NCI-H1048 (cell line): ENCODE measurements around the gene TRABD2B.

Experiments
- DNase-seq: peaks from one replicate; lab custom pipeline; 2025; lab: John Stamatoyannopoulos, UW

The TRABD2B gene

DNA sequence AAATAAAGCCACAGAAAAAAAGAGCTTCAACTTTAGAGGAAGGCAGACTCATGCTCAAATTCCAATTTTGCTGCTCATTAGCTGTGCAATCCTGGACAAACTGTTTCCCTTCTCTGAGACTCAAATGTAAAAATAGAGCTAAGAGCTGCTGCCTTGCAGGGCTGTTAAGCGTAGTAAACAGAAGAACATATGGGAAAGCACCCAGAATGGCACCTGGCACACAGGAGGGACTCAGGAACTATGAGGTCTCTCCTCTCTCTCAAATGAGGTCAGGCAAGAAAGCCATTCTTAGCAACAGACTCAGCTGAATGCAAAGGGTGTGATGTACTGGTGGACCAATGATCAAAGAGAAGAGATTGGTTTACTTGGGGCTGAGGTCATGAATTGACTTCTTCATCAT, 61.3 kb downstream of the TRABD2B start:
- DNase-seq: no peak

DNA sequence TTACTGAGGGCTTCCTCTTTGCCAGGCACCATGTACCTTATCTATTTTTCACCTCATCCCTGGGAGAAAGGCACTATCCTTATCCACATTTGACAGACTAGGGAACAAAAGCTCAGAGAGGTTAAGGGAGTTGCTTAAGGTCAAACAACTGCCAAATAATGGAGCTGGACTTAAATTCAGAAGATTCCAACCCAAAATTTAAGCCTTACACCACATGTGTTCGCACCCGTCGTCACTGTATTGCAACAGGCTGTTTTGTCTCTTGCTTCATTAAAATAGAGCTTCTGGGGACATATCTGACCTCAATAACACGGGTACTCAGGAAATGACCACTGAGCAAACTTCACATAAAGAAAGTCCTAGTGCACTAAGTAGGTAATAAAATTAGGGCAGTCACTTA, 62.0 kb downstream of the TRABD2B start:
- no peak for DNase-seq

DNA sequence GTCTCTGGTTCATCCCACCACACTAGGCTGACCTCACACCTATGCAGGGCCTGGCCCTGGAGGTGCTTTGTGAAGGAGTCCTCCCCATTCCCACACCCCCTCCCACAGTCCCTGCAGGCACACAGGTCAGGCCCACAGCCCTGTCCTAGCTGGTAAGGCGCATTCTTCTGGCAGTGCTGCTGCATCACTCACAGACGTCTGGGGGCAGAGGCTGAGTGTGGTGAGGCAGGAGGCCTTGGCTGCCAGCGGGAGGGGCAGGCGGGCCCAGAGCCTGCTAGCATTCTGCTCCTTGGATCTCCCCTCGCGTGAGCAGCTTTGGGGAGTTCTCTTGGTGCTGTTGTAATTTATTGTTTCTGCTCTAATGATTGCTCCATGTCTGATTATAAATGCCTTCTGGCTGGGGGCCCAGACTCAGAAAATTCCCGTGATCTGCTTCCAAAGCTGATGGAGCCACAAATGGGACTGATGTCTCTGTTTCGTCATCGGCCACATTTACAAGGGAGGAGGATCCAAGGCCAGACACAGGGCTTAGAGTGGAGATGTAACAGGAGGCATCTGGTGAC, 62.9 kb downstream of the TRABD2B start:
- no peak for DNase-seq

DNA sequence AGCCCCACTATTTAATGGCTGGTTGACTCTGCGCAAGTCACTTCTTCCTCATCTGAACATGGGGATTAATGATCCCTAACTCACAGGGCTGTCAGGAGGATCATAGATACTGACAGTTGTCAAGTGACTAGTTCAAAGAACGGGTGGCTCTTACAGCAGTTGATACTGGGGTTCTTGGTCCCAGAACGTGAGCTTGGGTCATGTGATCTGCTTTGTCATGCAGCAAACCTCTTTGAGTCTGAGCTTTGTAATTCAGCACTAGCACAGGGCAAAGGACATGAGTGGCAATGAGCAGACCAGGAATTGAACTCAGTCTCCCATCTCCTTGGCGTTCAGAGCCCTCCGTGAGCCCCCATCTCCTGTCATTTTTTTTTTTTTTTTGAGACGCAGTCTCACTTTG, 64.4 kb downstream of the TRABD2B start:
- no peak for DNase-seq

DNA sequence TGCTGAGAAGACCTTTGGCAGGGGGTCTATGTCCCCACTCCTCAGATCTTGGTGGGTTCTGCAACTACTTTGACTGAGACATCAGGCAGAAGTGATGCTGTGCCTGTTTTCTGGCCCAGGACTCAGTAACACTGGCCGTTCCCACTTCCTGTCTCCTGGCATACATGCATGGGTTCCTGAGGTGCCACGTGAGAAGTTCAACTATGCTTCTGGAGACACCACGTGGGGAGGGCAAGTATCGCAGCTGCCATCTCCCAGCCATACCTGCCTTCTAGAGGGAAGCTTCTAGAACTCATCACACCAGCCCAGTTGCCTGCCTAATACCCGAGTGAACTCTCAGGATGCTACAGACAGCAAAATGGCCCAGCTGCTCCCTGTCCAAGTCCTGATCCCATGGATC, 65.8 kb downstream of the TRABD2B start:
- DNase-seq: no peak

DNA sequence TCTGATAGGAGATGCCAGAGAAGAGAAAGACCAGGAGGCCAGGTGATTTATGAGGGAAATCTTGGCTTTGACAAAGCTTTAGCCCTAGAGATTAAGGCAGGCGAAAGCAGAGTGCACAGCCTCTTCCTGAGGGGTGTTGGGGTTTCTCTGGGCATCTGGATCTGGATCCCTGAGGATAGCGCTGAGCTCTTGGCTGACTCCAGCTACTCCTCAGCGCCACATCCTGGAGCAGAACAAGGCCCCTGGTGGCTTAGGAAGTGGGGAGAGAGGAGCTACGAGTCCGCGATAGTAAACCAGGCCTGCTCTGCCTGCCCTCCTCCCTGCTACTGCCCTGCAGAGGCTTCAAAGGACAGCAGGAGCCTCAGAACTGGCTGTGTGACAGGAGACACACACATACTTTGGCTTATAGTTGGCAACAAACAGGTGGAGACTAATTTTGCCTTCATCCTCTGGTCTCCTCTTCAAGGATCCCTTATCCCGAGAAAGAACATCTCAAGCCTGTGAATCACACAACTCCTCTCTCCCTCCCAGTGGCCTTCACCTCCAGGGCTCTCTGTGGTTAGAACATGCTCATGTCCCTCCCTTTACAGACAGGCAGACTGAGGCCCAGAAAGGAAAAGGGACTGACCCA, 66.9 kb downstream of the TRABD2B start:
- DNase-seq: no peak

DNA sequence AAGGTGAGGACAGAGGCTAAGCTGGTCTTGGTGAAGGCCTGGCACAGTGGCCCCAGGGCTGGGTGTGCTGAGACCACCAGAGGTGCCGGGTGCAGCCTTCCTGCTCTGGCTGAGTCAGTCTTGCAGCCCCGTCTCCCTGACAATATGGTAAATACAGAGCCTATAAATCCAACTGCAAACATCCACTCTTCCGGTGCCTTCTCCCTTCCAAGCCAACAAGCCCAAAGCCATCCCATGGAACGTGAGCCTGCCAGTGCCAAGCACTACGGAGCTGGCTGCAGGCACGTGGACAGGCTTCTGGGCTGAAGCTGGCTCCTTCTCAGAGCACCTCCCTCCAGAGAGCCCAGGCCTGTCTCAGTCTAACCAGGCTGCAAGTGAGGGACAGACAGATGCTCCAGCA, 70.0 kb downstream of the TRABD2B start:
- no peak for DNase-seq

DNA sequence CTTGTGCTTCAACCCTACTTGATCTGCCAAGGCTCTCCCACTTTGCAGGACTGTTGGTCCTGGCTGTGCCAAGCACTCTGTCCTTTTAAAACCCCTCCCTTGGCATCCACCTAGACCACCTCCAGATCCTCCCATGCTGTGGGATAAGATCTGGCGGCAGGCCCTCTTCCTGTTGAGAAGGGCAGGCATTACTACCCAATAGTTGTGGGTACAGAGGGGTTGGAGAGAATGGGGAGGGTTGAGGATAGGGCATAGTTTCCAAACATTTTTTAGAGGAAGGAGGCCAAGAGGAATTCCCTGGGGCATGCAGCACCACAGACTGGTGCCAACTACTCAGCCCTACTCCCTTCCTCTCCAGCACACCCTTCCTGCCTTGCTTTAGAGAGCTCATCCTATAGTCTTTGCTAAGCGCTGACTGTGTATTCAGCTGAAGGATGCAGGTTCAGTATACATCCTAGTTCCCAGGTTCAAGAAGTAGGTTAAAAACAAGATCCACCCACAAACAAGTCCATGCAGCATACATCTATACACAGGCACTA, 70.7 kb downstream of the TRABD2B start:
- DNase-seq: no peak

DNA sequence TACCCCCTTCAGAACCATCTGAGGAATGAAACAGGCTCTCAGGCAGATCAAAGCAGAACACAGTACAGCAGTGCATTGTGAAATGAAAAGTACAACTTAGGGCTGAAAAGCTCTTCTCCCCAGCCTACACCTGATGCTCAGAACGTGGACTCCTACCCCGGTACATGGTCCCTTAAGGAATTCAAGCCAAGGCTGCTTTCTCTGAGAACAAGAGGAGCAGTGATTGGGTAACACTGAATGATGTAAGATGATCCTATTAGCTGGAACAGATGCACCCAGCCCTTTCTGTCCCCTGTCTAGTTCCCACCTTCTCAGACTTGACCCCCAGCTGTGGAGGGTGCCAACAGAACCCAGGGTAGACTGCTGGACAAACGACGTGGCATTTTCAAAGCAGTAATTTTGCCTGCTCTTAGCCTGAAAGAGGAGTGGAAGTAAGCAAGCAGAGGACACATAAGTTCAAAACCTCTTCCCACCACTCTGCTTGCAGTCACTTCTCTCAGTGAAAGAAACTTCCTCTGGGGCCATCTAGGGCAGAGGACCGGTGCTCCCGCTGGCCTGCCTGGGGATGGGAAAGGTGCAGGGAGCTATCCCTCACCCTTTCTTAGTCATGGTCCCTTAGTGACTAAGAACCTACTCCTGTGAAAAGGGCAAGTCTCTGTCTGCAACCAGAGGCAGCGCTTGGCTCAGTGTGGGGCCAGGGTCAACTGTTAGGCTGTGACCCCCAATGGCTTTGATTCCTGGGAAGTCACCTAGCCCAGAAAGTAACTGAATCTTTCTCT, 72.7 kb downstream of the TRABD2B start:
- no peak for DNase-seq

DNA sequence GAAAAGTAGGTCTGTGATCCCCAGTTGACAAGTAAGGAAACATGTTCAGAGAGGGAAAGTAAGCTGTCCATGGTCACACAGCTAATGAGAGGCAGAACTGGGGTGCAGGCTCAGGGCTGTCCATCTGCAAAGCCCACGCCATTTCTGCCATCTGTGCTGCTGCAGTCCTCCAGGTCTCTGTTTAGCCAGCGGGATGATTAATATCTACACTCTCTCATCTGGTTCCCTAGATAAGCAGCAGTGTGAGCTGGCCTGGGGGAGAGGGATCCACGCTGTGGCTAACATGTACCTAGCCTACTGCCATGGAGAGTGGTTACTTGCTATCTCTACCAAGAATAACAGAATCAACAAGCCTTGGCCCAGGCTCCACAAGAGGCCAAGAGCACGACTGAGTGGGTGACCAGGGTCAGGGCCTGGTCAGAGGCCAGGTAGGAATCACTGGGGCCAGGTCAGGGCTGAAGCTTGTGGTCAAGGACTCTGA, 75.2 kb downstream of the TRABD2B start:
- no peak for DNase-seq

DNA sequence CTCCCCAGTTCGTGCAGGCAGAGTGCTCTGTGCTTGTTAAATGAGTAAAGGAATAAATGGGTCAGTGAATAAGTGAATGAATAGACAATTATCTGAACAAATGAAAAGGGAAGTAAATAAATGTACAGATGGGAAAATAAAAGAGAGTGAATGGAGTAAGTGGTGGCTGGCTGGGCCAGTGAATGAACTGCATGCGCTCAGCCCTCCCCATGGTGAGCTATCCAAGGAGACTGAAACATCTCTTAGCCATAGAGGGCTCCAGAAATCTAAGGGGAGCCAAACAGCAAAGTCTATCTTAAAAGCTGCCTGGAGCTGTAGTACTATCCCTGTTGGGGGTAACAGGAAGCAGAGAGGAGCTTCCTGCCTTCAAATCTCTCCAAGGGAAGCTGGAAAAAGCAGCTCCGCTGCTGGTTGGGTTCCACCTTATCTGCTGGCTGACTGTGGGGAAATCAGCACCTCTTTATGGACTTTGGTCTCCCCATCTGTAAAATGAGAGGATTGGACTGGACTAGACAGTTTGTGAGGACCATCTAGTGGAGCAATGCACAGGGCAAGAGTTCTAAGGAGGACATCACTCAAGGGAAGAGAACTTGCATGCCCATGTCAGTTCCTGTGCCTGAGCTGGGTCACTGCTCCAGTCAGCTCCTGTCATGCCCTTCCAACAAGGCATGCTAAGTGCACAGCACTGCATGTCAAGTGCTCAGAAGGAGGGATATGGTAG, 77.9 kb downstream of the TRABD2B start:
- DNase-seq: no peak

DNA sequence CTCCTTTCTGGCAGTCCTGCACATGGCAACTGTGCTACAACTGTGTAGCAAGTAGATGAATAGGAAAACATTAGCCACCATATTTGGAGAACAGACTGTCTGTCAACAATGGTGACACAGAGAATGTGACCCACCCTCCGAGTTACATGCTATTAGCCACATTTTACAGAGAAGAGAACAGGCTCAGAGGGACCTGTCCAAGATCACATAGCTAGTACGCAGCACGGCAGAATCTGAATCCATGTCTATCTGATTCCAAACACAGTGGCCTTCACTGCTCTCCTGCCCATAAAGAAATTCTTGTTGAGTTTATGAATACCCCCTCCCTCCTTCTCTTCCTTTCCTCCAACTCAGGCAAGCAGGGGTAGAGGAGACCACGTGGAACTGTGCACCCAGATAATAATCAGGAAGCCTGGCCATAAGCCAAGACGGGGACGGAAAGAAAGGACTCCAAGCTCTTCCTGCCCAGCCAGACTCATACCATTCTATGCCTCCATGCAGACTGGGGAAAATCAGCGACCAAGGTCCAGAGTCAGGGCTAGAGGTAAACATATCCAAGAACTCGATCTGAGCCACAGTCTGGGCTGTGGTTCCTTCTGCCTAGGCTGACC, 78.8 kb downstream of the TRABD2B start:
- no peak for DNase-seq

DNA sequence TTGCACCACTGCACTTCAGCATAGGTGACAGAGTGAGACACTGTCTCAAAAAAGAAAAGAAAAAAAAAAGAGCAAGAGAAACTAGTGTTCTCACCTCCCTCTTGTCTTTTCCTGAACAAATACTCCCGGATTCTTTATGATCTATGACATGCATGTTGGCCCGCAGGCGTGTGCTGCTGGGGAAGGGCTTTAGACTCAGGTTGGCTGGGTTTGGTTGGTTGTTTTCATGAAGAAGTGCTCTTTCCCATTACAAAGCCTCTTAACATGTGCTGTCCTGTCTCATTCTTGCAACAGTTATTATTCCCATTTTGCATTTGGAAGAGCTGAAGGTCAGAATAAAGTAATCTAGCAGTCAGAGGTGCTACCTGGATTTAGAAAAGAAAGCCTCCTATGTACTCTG, 79.5 kb downstream of the TRABD2B start:
- no peak for DNase-seq

DNA sequence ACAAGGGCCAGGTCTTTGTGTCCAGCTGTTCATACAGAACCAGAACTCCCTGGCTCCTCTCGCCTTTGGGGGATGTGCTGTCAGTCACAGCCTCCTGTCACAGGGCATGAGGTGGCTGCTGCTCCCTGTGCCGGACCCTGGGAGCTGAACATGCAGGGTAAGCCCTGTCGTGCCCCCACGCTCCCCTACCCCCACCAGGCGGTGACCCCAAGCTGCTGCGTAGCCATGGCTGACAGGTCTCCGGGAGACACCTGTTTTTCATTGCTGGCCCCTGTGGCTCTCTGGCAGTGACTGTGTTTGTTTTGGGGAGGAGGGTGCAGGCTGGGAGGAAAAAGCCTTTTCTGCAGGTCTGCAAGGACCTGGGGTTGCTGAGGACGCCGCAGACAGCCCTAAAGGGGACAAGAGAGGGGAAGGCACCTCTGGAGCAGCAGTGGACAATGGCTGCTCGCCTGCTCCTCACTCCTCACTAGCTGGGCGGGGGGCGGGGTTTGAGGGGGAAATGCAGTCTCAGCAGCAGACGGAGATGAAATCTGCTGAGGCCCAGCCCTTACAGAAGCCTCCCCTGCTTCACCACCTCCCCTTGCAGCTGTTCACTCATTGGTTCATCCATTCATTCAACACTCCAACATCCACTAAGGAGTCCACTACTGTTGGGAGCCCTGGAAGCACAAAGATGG, 81.4 kb downstream of the TRABD2B start:
- no peak for DNase-seq

DNA sequence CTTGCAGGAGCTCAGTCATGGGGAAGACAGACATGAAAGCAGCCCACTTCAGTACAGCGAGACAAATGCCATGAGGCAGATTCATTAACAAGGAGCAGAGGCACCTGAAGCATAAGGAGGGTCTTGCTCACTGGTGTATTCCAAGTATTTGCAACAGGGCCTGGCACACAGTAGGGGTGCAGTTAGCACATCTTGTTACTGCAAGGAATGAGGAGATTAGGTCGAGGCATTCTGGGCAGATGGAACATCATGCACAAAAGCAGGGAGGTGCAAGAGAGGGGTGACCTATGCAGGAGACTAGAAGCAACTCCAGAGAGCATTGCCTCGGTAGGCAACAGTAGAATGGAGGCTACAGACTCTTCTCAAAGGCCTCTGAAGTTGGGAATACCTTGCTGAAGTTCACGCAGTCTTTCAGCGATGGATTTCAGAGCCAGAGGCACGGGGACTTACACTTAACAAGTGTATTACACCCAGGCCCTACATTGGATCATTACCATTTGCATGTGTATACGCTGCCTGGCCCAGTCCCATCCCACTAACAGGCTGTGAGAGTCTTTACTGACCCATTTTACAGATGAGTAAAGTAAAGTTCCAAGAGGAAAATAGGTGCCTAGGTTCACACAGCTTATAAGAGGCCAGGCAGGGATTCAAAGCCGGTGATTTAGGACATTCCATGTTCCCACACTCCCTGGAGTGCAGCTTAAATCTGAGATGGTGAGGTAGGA, 82.1 kb downstream of the TRABD2B start:
- DNase-seq: no peak

DNA sequence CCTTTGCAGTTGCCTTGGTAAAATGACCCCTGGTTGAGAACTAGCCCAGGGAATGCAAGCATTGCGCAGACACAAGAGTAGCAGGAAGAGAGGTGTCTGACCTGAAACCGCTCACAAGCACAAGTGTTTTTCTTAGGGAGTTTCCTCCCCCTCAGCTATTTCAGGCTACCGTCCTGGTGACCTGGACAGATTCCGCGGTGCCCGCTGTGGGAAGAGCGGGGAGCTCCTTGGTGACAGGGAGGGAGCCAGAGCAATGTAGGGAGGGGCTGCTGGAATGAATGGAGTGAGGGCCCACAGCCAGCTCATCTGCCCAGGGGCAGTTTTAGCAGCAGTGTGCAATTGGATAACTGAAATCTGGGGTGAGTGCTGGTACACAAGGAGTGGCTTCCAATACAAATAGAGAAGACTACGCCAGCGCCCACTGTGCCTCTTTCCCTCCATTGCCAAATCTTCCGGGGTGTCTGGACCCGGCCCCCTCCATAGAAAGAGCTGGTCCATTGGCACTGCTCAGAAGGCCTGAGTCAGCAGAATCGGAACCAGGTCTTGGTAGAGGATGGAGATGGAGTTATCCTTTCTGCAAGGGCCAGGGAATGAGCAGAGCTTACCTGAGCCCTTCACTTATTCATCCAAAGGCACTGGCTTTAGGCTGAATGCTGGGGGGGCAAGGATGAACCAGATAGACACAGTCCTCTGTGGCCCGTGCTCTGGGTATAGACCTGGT, 82.8 kb downstream of the TRABD2B start:
- no peak for DNase-seq

DNA sequence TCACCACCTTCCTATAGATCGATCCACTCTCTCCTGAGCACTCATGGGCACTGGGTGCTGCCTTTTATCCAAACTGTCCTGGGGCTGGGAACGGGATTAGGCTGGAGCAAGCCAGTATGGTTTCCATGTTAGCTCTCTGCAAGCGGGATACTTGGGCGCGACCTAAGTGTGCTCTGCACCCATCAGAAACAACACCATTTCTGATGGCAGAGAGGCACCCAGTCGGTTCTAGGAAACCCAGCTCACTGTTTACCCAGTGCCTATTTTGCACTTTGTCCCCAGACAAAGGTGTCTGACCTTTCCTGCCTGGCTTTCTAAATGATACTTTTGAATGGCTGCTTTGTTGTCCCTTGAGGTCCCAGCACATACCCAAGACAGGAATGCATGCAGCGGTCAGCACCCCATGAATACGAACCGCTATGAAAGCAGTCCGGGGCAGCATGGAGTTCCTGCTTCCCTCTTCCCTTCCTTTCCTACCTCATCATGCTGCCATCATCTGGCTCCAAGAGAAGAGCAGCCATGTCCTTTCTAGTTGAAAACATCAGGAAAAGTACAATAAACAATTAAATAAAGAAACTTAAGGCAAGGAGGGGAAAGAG, 83.9 kb downstream of the TRABD2B start:
- DNase-seq: no peak

DNA sequence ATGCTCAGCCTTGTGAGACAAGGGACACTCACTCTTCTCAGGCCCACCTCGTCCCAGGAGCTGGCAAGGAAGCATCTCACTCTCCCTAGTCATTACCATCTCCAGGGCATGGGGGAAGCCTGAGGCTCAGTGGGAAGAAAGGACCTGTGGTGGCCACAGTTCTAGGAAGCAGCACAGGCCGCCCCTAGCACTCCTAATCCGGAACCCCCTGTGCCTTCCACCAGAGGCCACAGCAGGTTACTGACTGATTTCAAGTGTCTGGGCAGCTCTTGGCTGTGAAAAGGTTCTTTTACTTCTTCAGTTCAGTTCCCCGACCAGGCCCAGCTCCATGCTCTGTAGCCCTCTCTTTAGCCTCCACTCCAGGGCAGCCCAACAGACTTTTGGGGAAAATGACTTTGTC, 84.4 kb downstream of the TRABD2B start:
- DNase-seq: no peak

DNA sequence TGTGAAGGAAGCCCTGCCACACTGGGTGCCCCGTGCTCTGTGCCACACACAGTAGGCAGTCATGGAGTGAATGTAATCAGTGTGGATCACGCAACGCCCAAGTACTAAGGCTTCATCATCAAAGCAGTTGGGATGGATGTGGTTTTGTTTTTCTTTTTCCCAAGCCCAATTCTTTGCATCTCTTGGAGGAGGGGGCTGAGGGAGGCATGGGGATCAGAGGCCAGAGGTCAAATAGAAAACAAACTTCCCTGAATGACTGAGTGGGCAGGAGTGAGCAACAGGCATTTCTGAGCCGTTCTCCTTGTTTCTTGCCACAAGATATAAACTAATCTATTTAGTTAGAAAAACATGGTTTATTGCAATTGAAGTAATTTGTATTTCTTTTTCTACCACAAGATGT, 85.3 kb downstream of the TRABD2B start:
- DNase-seq: no peak

DNA sequence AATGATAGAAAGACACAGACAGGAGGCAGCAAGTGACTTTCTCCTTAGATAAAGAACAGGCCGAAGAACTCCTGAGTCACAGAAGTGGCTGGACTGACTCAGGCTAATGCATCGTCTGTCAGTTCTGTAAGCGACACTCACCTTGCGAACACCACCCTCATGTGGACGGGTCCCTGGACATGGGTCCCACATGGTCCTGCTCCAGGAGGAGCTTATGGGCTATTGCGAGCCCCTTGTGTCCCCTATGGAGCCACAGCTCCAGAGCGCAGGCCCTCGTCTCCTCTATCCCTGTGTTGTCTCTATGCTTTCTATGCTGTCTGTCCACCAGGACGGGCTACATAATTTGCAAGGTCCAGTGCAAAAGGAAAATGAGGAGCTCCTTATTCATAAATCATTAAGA, 85.8 kb downstream of the TRABD2B start:
- no peak for DNase-seq
